HCT116 (cell line): ENCODE results near the gene CDH22. TPM values are rescaled to one million over a fixed set of nuclear protein-coding genes. Genes with fewer than 3 reads are reported as not detected.

Experiments
- ATAC-seq: fragments of 200-7000 bp; cut with Tn5 transposase; 2 replicates; pipeline ENCODE4 v1.9.1; 2020; ENCODE audit warnings: mild to moderate bottlenecking, moderate library complexity
- BruUV-seq: library from RNA; stranded (reverse); fragments of 400-500 nt; replicated peaks from 2 replicates; lab custom pipeline; 2021; lab: Mats Ljungman, UMichigan
- CTCF ChIA-PET: fragments of 300-600 bp; sonication (Branson Sonifier 250); formaldehyde crosslinking; loops from one replicate; lab custom pipeline; 2021; ENCODE audit warnings: antibody characterized with exemption; lab: Charles Lee
- POLR2A ChIA-PET: fragments of 300-600, 350-600 bp; sonication (Branson Sonifier 250); formaldehyde crosslinking; loops from one replicate; lab custom pipeline; 2021; ENCODE audit warnings: antibody characterized with exemption; lab: Charles Lee
- RAD21 ChIA-PET, 2 experiments: fragments of 300-600 bp; sonication (Branson Sonifier 250); formaldehyde crosslinking; loops; one replicate each; lab custom pipeline; 2023; ENCODE audit warnings: low total read pairs in 2 of 2; ENCODE audit not compliant: uncharacterized antibody in 2 of 2, unreplicated experiment in 2 of 2, low non-redundant PET in 1 of 2; lab: Charles Lee
- DNase-seq: peaks from one replicate; pipeline ENCODE4 v3.0.0-alpha.2; 2010; ENCODE audit warnings: low read depth, low spot score
- H2AFZ ChIP-seq: fragments of 200-600 bp; shearing (Covaris generic), sonication (generic); 2 replicates; pipeline ENCODE4 v1.6.1; 2017; ENCODE audit warnings: low read depth, mixed run types, mixed read lengths, antibody characterized with exemption, low read length; ENCODE audit not compliant: poor library complexity, severe bottlenecking
- H3K27ac ChIP-seq: 2 replicates; pipeline ENCODE4 v1.5.1; 2012; ENCODE audit warnings: low read depth, low read length
- H3K27me3 ChIP-seq: fragments of 200-600 bp; sonication (generic); 2 replicates; pipeline ENCODE4 v1.6.1; 2016; ENCODE audit warnings: mixed run types, low read length, mixed read lengths; ENCODE audit not compliant: insufficient read depth
- H3K36me3 ChIP-seq, 2 experiments: fragments of 200-500 bp in 1 of 2; fragments of 200-600 bp in 1 of 2; sonication (Bioruptor generic) in 1 of 2; sonication (generic) in 1 of 2; 2 replicates each; pipeline versions ENCODE4 v1.5.1 to v1.6.1; 2014 to 2016; ENCODE audit warnings: low read length in 2 of 2, inconsistent platforms in 1 of 2, mixed read lengths in 1 of 2, mixed run types in 1 of 2; ENCODE audit not compliant: insufficient read depth in 2 of 2, control insufficient read depth in 1 of 2
- H3K4me1 ChIP-seq, 2 experiments: fragments of 200-600 bp in 1 of 2; sonication (generic) in 1 of 2; 2 replicates each; pipeline versions ENCODE4 v1.5.1 to v1.6.1; 2012 to 2017; ENCODE audit warnings: low read length in 2 of 2, inconsistent platforms in 1 of 2, mild to moderate bottlenecking in 1 of 2, mixed read lengths in 1 of 2, mixed run types in 1 of 2, moderate library complexity in 1 of 2; ENCODE audit not compliant: insufficient read depth in 2 of 2, control insufficient read depth in 1 of 2
- H3K4me2 ChIP-seq: fragments of 200-600 bp; sonication (generic); 2 replicates; pipeline ENCODE4 v1.6.1; 2017; ENCODE audit warnings: mixed run types, low read length, mixed read lengths
- H3K4me3 ChIP-seq, 2 experiments: fragments of 200-600 bp in 1 of 2; sonication (generic) in 1 of 2; replicated peaks in 1 of 2; 2 replicates each; pipeline ENCODE4 v1.5.1; 2011 to 2016; ENCODE audit warnings: low read length in 2 of 2, control low read depth in 1 of 2, low read depth in 1 of 2, mild to moderate bottlenecking in 1 of 2, mixed read lengths in 1 of 2, mixed run types in 1 of 2
- H3K79me2 ChIP-seq: fragments of 200-600 bp; sonication (generic); 2 replicates; pipeline ENCODE4 v1.6.1; 2017; ENCODE audit warnings: mild to moderate bottlenecking, mixed run types, low read length, moderate library complexity, mixed read lengths; ENCODE audit not compliant: insufficient read depth
- H3K9ac ChIP-seq: fragments of 200-600 bp; sonication (generic); 2 replicates; pipeline ENCODE4 v1.6.1; 2016; ENCODE audit warnings: low read length, mixed read lengths
- H3K9me2 ChIP-seq: fragments of 200-600 bp; sonication (generic), shearing (Covaris generic); 2 replicates; pipeline ENCODE4 v1.6.1; 2017; ENCODE audit warnings: mixed run types, mild to moderate bottlenecking, moderate library complexity; ENCODE audit not compliant: insufficient read depth
- H3K9me3 ChIP-seq, 2 experiments: fragments of 200-500 bp in 1 of 2; fragments of 200-600 bp in 1 of 2; sonication (Bioruptor generic) in 1 of 2; sonication (generic) in 1 of 2; 2 replicates each; pipeline ENCODE4 v1.6.1; 2014 to 2017; ENCODE audit warnings: low read length in 2 of 2, mixed read lengths in 2 of 2, inconsistent platforms in 1 of 2, low read depth in 1 of 2, mild to moderate bottlenecking in 1 of 2, mixed run types in 1 of 2, moderate library complexity in 1 of 2; ENCODE audit not compliant: control insufficient read depth in 1 of 2, insufficient read depth in 1 of 2
- H4K20me1 ChIP-seq: fragments of 200-600 bp; sonication (generic), shearing (Covaris generic); 2 replicates; pipeline ENCODE4 v1.6.1; 2017; ENCODE audit warnings: mixed run types, mild to moderate bottlenecking, moderate library complexity; ENCODE audit not compliant: insufficient read depth
- ATF3 ChIP-seq: IDR thresholded peaks from 2 replicates; pipeline ENCODE4 v1.6.1; 2012
- CBX3 ChIP-seq: IDR thresholded peaks from 2 replicates; pipeline ENCODE4 v1.6.1; 2012; ENCODE audit warnings: low read depth
- CEBPB ChIP-seq: IDR thresholded peaks from 2 replicates; pipeline ENCODE4 v1.6.1; 2012; ENCODE audit warnings: low read depth
- CTCF ChIP-seq, 3 experiments: fragments of 200-600 bp in 1 of 3; sonication (generic) in 1 of 3; IDR thresholded peaks in 2 of 3; conservative IDR thresholded peaks in 1 of 3; 2 replicates each; pipeline ENCODE4 v1.5.1; 2012 to 2017; ENCODE audit warnings: low read depth in 2 of 3, low read length in 2 of 3, antibody characterized with exemption in 1 of 3, borderline replicate concordance in 1 of 3, control low read depth in 1 of 3, mild to moderate bottlenecking in 1 of 3, mixed read lengths in 1 of 3, mixed run types in 1 of 3, moderate library complexity in 1 of 3; ENCODE audit not compliant: insufficient read depth in 1 of 3
- EGR1 ChIP-seq: IDR thresholded peaks from 2 replicates; pipeline ENCODE4 v1.6.1; 2012; ENCODE audit warnings: low read depth
- EZH2 ChIP-seq: fragments of 200-600 bp; sonication (generic); IDR thresholded peaks from 2 replicates; pipeline ENCODE4 v1.6.1; 2017; ENCODE audit warnings: antibody characterized with exemption, mixed run types
- EZH2phosphoT487 ChIP-seq: fragments of 200-600 bp; IDR thresholded peaks from 2 replicates; pipeline ENCODE4 v1.6.1; 2018; ENCODE audit warnings: antibody characterized with exemption, borderline replicate concordance
- POLR2AphosphoS5 ChIP-seq: IDR thresholded peaks from 2 replicates; pipeline ENCODE4 v1.6.1; 2011; ENCODE audit warnings: mild to moderate bottlenecking, low read depth, low read length, moderate library complexity
- SP1 ChIP-seq: IDR thresholded peaks from 2 replicates; pipeline ENCODE4 v1.6.1; 2012; ENCODE audit warnings: low read depth
- SRF ChIP-seq: IDR thresholded peaks from 2 replicates; pipeline ENCODE4 v1.6.1; 2012; ENCODE audit warnings: low read depth
- ZBTB33 ChIP-seq: IDR thresholded peaks from 2 replicates; pipeline ENCODE4 v1.6.1; 2011; ENCODE audit warnings: mild to moderate bottlenecking, low read length, moderate library complexity; ENCODE audit not compliant: insufficient replicate concordance; ENCODE audit errors: extremely low read depth
- ZFX ChIP-seq: fragments of 450-650 bp; IDR thresholded peaks from 2 replicates; pipeline ENCODE4 v1.6.1; 2017
- ZNF274 ChIP-seq: fragments of 200-500 bp; sonication (Bioruptor generic); IDR thresholded peaks from 2 replicates; pipeline ENCODE4 v1.6.1; 2014; ENCODE audit warnings: mild to moderate bottlenecking, low read depth, low read length, inconsistent platforms
- intact Hi-C: fragments of 100-400 bp; cut with micrococcal nuclease; formaldehyde crosslinking; loops from 2 replicates; pipeline ENCODE4 v1.10.0; 2022
- total RNA-seq: library from RNA; stranded (reverse); gene quantifications from one replicate; pipeline ENCODE4 v1.2.1, GENCODE V29; 2021; ENCODE audit not compliant: unreplicated experiment

Gene CDH22
- total RNA-seq, 1 experiment from 2014 or later = 1.8 TPM

- TF ChIP-seq SRF (no peak), ZNF274 (no peak), ZFX (no peak), POLR2AphosphoS5 (no peak), CEBPB (no peak), SP1 (no peak), EGR1 (no peak), CBX3 (no peak), ZBTB33 (no peak), EZH2 (no peak), ATF3 (no peak), CTCF (IDR thresholded peaks at IDR 0.05 in 2 of 3, conservative IDR thresholded peaks at IDR 0.05 in 1 of 3; ENCODE audit: borderline replicate concordance in 1 of 3, insufficient read depth in 1 of 3, low read depth in 2 of 3, low read length in 2 of 3) (no peak), EZH2phosphoT487 (no peak)
- ChIA-PET POLR2A (no interaction called here), RAD21 (no interaction called here), CTCF (no interaction called here)
- BruUV-seq = no TSS peak
- Histone ChIP-seq H3K4me1 (peaks cover 4 to 5% of the 10 kb centered on the region in 2 experiments; a peak in 3 of 4 replicates), H3K27ac (no peak overlapping the region), H3K9ac (no peak overlapping the region), H3K9me3 (no peaks in the 10 kb centered on the region), H3K36me3 (no peaks in the 10 kb centered on the region), H3K4me2 (no peak overlapping the region), H3K9me2 (no peaks in the 10 kb centered on the region), H4K20me1 (no peaks in the 10 kb centered on the region), H3K79me2 (no peaks in the 10 kb centered on the region), H2AFZ (no peak overlapping the region), H3K27me3 (peaks cover 18% of the 10 kb centered on the region), H3K4me3 (no peak overlapping the region)
- DNase-seq = no peak
- intact Hi-C loops = no loop called here
- no peak for ATAC-seq
Measured at GRCh38 chr20:46142124-46142523, 166.2 kb downstream of the CDH22 start.
